Liver (tissue), 9 donors: ENCODE results near the gene NDC1. TPM values are rescaled to one million over a fixed set of nuclear protein-coding genes. Genes with fewer than 3 reads are reported as not detected.
A peak's percentile ranks its signal among the peaks of the same experiment; 100 is the strongest.

ENCODE experiments used
- DNase-seq: peaks from one replicate; pipeline ENCODE4 v3.0.0-alpha.2; 2017; ENCODE audit warnings: low spot score
- H3K27ac ChIP-seq, 2 donors: one replicate each; pipeline ENCODE4 v1.7.0; 2013; ENCODE audit warnings: inconsistent platforms in 2 of 2, low read length in 2 of 2, control low read depth in 1 of 2, low read depth in 1 of 2, mild to moderate bottlenecking in 1 of 2
- H3K27me3 ChIP-seq, 4 donors: one replicate each; pipeline versions ENCODE4 v1.6.1 to v1.7.0; 2013; ENCODE audit warnings: low read length in 3 of 4, inconsistent platforms in 1 of 4, mild to moderate bottlenecking in 1 of 4, moderate library complexity in 1 of 4; ENCODE audit not compliant: control insufficient read depth in 4 of 4, insufficient read depth in 4 of 4
- H3K36me3 ChIP-seq, 4 donors: one replicate each; pipeline versions ENCODE4 v1.6.1 to v1.7.0; 2013; ENCODE audit warnings: low read length in 3 of 4, mild to moderate bottlenecking in 3 of 4, low read depth in 1 of 4, moderate library complexity in 1 of 4; ENCODE audit not compliant: control insufficient read depth in 4 of 4, insufficient read depth in 3 of 4
- H3K4me1 ChIP-seq, 4 donors: one replicate each; pipeline versions ENCODE4 v1.6.1 to v1.7.0; 2013; ENCODE audit warnings: low read length in 3 of 4, mild to moderate bottlenecking in 3 of 4, moderate library complexity in 1 of 4; ENCODE audit not compliant: control insufficient read depth in 4 of 4, insufficient read depth in 4 of 4
- H3K4me3 ChIP-seq, 3 donors: one replicate each; pipeline versions ENCODE4 v1.6.1 to v1.7.0; 2013; ENCODE audit warnings: low read length in 3 of 3, control low read depth in 1 of 3, low read depth in 1 of 3, mild to moderate bottlenecking in 1 of 3
- H3K9ac ChIP-seq, 2 donors: one replicate each; pipeline ENCODE4 v1.7.0; 2013; ENCODE audit warnings: low read length in 2 of 2, mild to moderate bottlenecking in 2 of 2, moderate library complexity in 2 of 2, control low read depth in 1 of 2, low read depth in 1 of 2
- H3K9me3 ChIP-seq, 4 donors: one replicate each; pipeline versions ENCODE4 v1.6.1 to v1.7.0; 2013; ENCODE audit warnings: low read length in 3 of 4; ENCODE audit not compliant: control insufficient read depth in 4 of 4
- EGR1 ChIP-seq, 2 donors: IDR thresholded peaks; 2 replicates each; pipeline ENCODE4 v1.6.1; 2016 to 2018; ENCODE audit warnings: antibody characterized with exemption in 2 of 2, low read depth in 2 of 2
- GABPA ChIP-seq, 2 donors: IDR thresholded peaks in 1 of 2; conservative IDR thresholded peaks in 1 of 2; 2 replicates each; pipeline ENCODE4 v1.6.1; 2016; ENCODE audit warnings: antibody characterized with exemption in 2 of 2, mild to moderate bottlenecking in 1 of 2, moderate library complexity in 1 of 2
- HNF4A ChIP-seq, 2 donors: conservative IDR thresholded peaks; 2 replicates each; pipeline ENCODE4 v1.6.1; 2016; ENCODE audit warnings: antibody characterized with exemption in 2 of 2, mild to moderate bottlenecking in 2 of 2
- HNF4G ChIP-seq: IDR thresholded peaks from 2 replicates; pipeline ENCODE4 v1.6.1; 2016; ENCODE audit warnings: antibody characterized with exemption
- JUND ChIP-seq, 2 donors: IDR thresholded peaks; 2 replicates each; pipeline ENCODE4 v1.6.1; 2016; ENCODE audit warnings: antibody characterized with exemption in 2 of 2
- NR2F2 ChIP-seq: IDR thresholded peaks from 2 replicates; pipeline ENCODE4 v1.6.1; 2016; ENCODE audit warnings: antibody characterized with exemption
- RAD21 ChIP-seq, 2 donors: IDR thresholded peaks; 2 replicates each; pipeline ENCODE4 v1.6.1; 2016; ENCODE audit warnings: antibody characterized with exemption in 2 of 2, mild to moderate bottlenecking in 2 of 2
- REST ChIP-seq: IDR thresholded peaks from 2 replicates; pipeline ENCODE4 v1.6.1; 2016; ENCODE audit warnings: antibody characterized with exemption, mild to moderate bottlenecking
- RXRA ChIP-seq, 2 donors: IDR thresholded peaks; 2 replicates each; pipeline ENCODE4 v1.6.1; 2017 to 2018; ENCODE audit warnings: antibody characterized with exemption in 2 of 2, mild to moderate bottlenecking in 1 of 2
- SP1 ChIP-seq: IDR thresholded peaks from 2 replicates; pipeline ENCODE4 v1.6.1; 2018; ENCODE audit warnings: antibody characterized with exemption, mild to moderate bottlenecking
- TAF1 ChIP-seq: conservative IDR thresholded peaks from 2 replicates; pipeline ENCODE4 v1.6.1; 2016; ENCODE audit warnings: antibody characterized with exemption, mild to moderate bottlenecking
- YY1 ChIP-seq: IDR thresholded peaks from 2 replicates; pipeline ENCODE4 v1.6.1; 2016; ENCODE audit warnings: antibody characterized with exemption, mild to moderate bottlenecking
- WGBS: extraction: QIAGEN DNeasy Blood & Tissue Kit; methylation state at CpG from one replicate; pipeline ENCODE4 v1.1.7; 2013; 5-methylcytosine and 5-hydroxymethylcytosine counted together
- polyA plus RNA-seq, 2 donors: library from polyadenylated mRNA; stranded (reverse) in 1 of 2; unstranded in 1 of 2; fragments of 200-250 nt in 1 of 2; fragments of >200 nt in 1 of 2; fragmentation: Nextera tagmentation in 1 of 2; extraction: Ambion mirVana in 1 of 2; gene quantifications; one replicate each; pipeline versions ENCODE4 v1.2.1 to v1.2.3, GENCODE V29; 2013 to 2015
- total RNA-seq, 2 donors: library from RNA; depleted of rRNA; stranded (reverse); fragments of >200 nt; gene quantifications; one replicate each; pipeline ENCODE4 v1.2.3, GENCODE V29; 2014
- TF ChIP-seq, protein P1 (sequence below): fragments of 150-350 bp; IDR thresholded peaks from 2 replicates; pipeline ENCODE4 v1.5.1; 2017; ENCODE audit warnings: improper control_type of control experiment, low read depth, low read length; ENCODE audit not compliant: missing input control
- TF ChIP-seq, protein P2 (sequence below): IDR thresholded peaks from 2 replicates; pipeline ENCODE4 v1.6.1; 2016; ENCODE audit warnings: antibody characterized with exemption
- donor health status: healthy.
- donor health status: healthy.
- donor health status: healthy.
- donor health status: healthy.
- donor health status: healthy.

The NDC1 gene
- total and polyA plus RNA-seq, 4 donors: 2.2 to 17.9 (median 5.8) TPM

DNA sequence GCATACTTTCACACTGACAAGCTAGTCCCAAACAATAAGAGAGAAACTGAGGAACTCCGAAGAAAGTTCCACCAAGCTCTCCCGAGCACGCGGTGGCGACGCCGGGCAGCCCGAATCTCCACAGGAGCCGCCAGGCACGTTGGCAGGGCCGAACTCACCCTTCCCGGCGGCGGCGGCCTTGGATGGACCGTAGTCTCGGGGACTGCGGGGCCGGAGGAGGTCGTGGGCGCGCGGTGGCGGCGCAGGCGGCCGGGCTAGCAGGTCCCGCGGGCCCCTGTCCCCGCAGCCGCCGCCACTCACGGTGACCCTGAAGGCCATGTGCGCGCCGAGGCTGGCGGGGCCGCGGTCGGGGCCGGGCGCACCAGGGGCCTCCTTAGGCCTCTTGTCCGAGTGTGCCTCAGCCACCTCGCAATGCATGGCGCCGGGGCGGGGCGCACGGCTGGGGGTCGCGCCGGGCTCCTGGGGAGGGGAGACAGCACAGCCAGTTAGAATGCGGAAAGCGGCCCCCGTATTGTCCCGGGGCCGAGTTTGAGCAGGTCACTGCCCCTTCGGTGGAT lies 100.4 kb downstream of the NDC1 start:
- peak overlapping the region in 1 of 3 donors; percentile 24 for H3K4me3 ChIP-seq
- peaks cover 4 to 22% (median 8%) of the 10 kb centered on the region in 4 donors for H3K27me3 ChIP-seq
- no peak overlapping the region for H3K9ac ChIP-seq
- DNase-seq: no peak
- no peak overlapping the region for H3K27ac ChIP-seq
- no peak for TF ChIP-seq SP1
- H3K4me1 ChIP-seq: peaks cover 13 to 22% (median 16%) of the 10 kb centered on the region in 4 donors
- 4% methylated on average over 58 of the region's 58 CpGs for WGBS
- no peaks in the 10 kb centered on the region for H3K36me3 ChIP-seq
- H3K9me3 ChIP-seq: peaks cover 0 to 6% (median 3%) of the 10 kb centered on the region in 4 donors

- no peak overlapping the region for H3K27ac ChIP-seq
- H3K4me1 ChIP-seq: peaks cover 13 to 22% (median 16%) of the 10 kb centered on the region in 4 donors
- peaks cover 4 to 19% (median 8%) of the 10 kb centered on the region in 4 donors for H3K27me3 ChIP-seq
- peaks cover 0 to 2% (median 0%) of the 10 kb centered on the region in 4 donors for H3K9me3 ChIP-seq
- no peaks in the 10 kb centered on the region for H3K36me3 ChIP-seq
- 71% methylated on average over 11 of the region's 11 CpGs for WGBS
- DNase-seq: no peak
- TF ChIP-seq HNF4A (conservative IDR thresholded peaks at IDR 0.05): no peak
- TF ChIP-seq, protein P1, sequence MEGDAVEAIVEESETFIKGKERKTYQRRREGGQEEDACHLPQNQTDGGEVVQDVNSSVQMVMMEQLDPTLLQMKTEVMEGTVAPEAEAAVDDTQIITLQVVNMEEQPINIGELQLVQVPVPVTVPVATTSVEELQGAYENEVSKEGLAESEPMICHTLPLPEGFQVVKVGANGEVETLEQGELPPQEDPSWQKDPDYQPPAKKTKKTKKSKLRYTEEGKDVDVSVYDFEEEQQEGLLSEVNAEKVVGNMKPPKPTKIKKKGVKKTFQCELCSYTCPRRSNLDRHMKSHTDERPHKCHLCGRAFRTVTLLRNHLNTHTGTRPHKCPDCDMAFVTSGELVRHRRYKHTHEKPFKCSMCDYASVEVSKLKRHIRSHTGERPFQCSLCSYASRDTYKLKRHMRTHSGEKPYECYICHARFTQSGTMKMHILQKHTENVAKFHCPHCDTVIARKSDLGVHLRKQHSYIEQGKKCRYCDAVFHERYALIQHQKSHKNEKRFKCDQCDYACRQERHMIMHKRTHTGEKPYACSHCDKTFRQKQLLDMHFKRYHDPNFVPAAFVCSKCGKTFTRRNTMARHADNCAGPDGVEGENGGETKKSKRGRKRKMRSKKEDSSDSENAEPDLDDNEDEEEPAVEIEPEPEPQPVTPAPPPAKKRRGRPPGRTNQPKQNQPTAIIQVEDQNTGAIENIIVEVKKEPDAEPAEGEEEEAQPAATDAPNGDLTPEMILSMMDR: no peak
- no peak for TF ChIP-seq JUND (IDR thresholded peaks at IDR 0.05)
- no peak for TF ChIP-seq GABPA (IDR thresholded peaks at IDR 0.05 in 1 of 2, conservative IDR thresholded peaks at IDR 0.05 in 1 of 2)
- TF ChIP-seq HNF4G: no peak
- TF ChIP-seq, protein P2, sequence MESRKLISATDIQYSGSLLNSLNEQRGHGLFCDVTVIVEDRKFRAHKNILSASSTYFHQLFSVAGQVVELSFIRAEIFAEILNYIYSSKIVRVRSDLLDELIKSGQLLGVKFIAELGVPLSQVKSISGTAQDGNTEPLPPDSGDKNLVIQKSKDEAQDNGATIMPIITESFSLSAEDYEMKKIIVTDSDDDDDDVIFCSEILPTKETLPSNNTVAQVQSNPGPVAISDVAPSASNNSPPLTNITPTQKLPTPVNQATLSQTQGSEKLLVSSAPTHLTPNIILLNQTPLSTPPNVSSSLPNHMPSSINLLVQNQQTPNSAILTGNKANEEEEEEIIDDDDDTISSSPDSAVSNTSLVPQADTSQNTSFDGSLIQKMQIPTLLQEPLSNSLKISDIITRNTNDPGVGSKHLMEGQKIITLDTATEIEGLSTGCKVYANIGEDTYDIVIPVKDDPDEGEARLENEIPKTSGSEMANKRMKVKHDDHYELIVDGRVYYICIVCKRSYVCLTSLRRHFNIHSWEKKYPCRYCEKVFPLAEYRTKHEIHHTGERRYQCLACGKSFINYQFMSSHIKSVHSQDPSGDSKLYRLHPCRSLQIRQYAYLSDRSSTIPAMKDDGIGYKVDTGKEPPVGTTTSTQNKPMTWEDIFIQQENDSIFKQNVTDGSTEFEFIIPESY: no peak
- TF ChIP-seq RXRA (IDR thresholded peaks at IDR 0.05): no peak
- no peak for TF ChIP-seq YY1
- no peak for TF ChIP-seq EGR1 (IDR thresholded peaks at IDR 0.05; ENCODE audit: low read depth in 2 of 2)
- no peak for TF ChIP-seq RAD21 (IDR thresholded peaks at IDR 0.05)
- TF ChIP-seq NR2F2: no peak
- no peak for TF ChIP-seq REST
- TF ChIP-seq TAF1: no peak
- no peak overlapping the region for H3K9ac ChIP-seq
- no peak overlapping the region for H3K4me3 ChIP-seq
Measured at GRCh38 chr1:53736290-53736689, 101.8 kb downstream of the NDC1 start.
